GM18502 (cell line): Measurements from ENCODE around the gene NGEF.

Experiments
- ATAC-seq: cut with Tn5 transposase; IDR thresholded peaks from one replicate; pipeline ENCODE4 v1.9.1; 2021; ENCODE audit warnings: mild to moderate bottlenecking; ENCODE audit not compliant: unreplicated experiment, poor library complexity

NGEF gene

DNA sequence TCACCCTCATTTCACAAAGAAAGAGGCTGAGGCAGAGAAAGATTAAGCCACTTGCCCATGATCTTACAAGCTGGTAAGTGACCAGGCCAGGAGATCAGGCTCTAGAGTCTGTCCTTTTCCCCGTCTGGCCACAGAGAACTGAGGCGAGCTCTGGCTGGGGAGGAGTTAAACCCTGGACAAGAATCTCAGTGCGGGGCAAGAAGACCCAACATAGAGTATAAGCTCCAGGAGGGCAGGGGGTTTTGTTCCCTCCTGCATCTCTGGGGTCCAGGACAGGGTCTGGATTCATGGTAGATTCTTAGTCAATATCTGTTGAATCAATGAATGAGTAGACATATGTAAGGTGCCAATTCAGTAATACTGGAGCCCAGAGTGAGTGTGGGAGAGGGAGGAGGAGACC is 34.1 kb upstream of the NGEF start:
- ATAC-seq: no peak

DNA sequence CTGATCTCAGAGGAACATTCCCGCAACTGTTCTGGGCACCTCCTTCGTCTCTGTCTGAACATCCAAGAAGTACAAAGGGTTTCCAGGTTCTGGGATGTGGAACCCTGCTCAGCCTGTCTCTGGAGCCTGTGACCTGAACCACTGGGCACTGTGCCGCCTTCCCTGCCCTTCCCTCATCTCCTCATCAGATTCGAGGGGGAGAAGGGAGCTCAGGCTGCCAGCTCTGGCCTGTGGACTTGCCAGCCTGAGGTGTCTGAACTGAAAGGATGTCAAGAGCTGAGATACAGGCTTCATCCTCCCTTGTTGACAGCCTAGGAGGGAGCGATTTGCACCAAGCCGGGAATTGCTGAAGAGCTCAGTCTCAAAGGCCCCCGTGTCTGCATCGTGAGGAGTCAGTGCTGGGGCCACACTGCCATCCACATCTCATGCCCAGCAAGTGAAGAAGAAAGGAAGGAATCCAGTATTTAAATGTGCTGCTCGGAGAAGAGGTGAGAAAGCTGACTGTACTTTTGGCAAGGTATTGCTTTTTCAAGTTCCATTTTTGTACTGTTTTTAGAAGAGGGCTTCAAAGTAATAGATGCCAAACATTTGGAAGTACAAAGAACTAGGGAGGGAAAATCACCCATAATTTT is 32.0 kb upstream of the NGEF start:
- no peak for ATAC-seq

DNA sequence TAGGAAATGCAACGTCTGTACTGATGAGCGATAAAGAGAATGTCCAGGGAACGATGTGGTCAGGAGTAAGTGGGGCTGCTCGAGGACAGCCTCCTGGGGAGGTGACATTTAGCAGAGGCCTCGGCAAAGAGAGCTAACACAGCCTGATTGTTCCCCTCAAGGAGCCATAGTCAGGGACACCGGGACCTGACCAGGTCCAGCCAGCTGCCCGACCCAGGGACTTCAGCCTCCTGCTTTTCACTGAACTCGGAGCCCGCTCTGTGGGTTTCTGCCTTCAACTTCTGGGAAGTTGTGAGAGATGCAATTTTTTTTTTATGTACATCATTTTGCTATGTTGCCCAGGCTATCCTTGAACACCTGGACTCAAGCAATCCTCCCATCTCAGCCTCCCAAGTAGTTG is 29.5 kb upstream of the NGEF start:
- no peak for ATAC-seq

DNA sequence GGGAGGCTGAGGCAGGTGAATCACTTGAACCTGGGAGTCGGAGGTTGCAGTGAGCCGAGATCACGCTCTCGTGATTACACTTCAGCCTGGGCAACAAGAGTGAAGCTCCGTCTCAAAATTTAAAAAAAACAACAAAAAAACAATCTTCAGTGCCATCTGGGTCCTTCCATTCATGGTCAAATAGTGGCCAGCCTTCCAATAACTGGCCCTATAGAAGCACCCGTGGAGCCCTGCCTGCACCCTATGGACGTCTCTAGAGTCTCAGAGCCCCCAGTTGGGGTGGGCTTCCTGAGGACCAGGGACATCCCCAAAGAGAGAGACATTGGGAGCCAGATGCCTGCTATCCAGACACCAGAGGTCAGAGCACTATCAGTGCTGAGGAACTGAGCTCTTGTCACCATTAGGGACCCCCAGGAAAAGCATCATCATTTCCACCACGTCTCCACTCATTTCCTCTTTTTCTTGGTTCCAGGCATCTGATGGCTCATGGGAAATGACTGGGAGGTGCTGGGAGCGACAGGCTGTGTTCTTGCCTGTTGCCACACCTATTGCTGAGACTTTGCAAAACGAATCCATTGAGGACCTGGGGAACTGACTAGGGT is 28.8 kb upstream of the NGEF start:
- ATAC-seq: no peak

DNA sequence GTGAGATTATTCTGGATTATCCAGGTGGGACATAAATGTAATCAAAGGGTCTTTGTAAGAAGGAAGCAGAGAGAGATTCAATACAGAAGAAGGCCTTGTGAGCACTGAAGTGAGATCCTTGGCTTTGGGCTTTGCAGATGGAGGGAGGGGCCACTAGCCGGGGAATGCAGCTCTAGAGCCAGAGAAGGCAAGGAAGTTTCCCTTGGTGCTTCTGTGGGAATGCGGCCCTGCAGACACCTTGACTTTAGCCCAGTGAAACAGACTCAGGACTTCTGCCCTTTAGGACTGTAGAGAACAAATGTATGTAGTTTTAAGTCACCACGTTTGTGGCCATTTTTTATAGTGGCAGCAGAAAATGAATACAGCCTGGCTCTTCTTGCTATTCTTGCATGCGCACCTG is 27.5 kb upstream of the NGEF start:
- ATAC-seq: no peak

DNA sequence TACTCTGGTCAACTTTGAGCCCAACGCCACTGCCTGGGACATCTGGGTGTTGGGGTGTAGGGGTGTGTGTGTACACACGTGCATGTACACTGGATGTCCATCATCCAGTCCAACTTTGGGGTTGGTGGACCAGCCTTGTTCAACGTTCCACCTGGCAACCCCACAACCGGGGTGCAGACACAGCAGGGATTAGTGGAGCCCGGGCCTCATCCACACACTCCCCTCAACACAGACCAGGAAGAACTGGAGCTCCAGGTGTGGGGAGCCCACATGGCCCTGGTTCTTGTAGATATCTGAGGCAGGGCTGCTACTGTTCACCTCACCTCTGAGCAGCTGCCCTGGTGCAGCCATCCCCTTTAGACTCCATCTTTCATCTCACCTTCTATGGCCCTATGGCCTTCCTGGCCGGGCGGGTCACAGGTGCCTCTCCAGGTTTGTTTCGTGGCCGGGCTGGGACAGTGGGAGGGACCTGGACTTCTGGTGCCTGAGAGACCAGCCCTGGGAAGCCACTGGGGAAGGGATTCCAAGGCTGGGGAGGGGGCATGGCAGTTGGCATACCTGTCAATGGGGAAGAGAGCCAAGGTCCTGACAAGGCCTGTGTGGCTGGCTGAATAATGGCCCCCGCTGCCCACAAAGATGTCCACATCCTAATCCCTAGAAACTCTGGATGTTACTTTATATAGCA is 26.9 kb upstream of the NGEF start:
- ATAC-seq: no peak

DNA sequence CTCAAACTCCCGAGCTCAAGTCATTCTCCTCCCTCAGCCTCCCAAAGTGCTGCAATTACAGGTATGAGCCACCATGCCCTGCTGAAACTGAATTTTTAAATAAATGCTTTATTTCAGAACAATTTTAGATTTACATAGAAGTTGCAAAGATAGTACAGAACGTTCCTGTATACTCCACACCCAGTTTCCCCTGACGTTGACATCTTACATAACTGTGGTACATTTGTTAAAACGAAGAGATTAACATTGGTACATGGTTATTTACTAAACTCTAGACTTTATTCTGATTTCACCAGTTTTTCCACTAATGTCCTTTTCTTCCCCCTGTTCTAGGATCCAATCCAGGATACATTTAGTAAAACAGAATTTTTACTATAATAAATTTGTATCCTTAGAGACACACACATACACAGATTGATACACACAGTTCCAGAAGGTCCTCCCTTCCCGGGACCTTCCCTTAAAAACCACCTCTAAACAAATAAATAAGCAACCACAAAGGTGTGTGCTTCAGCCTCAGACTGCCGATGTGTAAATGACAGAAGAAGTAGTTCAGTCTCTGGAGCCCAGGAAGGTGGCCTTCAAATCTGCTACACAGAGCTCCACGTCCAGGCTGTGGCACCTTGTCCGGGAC is 26.3 kb upstream of the NGEF start:
- no peak for ATAC-seq

DNA sequence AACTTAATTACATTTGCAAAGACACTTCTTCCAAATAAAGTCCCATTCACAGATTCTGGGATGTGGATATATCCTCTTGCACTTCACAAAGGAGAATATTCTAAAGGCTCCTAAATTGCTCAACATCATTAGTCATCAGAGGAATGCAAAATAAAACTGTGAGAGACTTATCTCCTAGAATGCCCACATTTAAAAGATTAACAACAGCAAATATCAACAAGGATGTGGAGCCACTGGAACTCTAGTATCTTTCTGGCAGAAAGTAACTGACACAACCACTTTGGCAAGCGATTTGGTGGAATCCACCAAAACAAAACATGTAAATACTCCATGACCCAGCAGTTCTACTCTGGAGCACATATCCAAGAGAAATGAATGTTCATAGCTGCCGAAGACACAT is 24.0 kb upstream of the NGEF start:
- no peak for ATAC-seq

DNA sequence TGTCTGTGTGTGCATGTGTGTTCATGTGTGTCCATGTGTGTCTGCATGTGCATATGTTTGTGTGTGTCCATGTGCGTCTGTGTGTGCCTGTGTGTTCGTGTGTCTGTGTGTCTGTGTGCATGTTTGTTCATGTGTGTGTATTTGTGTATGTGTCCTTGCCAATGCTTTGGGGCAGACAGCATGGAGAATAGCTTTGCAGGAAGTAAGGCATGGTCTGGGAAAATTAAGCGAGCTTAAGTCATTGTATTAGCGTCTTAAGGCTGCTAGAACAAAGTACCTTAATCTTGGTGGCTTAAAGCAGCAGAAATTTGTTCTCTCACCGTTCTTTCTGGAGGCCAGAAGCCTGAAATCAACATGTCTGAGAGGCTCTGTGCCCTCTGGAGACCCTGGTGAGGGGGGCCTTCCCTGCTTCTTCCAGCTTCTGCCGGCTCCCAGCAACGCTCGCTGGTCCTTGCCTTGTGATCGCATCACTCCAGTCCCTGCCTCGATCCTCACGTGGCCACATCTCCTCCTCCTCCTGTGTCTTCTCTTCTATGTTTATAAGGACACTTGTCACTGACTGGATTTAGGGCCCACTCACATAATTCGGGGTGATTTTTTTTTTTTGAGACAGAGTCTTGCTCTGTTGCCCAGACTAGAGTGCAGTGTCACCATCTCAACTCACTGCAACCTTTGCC is 23.2 kb upstream of the NGEF start:
- no peak for ATAC-seq

DNA sequence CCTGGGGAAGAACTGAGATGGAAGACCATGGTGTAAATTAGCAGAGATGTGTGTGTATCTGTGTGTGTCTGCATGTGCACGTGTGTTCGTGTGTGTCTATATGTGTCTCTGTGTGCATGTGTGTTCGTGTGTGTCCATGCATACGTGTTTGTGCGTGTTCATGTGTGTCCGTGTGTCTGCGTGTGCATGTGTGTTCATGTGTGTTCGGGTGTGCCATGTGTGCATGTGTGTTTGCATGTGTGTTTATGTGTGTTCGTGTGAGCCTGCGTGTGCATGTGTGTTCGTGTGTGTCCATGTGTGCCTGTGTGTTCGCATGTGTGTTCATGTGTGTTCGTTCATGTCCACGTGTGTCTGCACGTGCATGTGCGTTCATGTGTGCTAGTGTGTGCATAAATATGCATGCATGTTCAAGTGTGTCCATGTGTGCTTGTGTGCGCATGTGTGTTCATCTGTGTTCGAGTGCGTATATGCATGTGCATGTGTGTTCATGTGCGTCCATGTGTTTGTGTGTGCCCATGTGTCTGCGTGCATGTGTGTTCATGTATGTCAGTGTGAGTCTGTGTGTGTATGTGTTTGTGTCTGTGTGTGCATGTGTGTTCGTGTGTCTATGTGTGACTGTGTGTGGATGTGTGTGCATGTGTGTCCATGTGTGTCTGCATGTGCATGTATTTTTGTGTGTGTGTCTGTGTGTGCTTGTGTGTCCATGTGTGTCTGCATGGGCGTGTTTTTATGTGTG is 22.5 kb upstream of the NGEF start:
- no peak for ATAC-seq

DNA sequence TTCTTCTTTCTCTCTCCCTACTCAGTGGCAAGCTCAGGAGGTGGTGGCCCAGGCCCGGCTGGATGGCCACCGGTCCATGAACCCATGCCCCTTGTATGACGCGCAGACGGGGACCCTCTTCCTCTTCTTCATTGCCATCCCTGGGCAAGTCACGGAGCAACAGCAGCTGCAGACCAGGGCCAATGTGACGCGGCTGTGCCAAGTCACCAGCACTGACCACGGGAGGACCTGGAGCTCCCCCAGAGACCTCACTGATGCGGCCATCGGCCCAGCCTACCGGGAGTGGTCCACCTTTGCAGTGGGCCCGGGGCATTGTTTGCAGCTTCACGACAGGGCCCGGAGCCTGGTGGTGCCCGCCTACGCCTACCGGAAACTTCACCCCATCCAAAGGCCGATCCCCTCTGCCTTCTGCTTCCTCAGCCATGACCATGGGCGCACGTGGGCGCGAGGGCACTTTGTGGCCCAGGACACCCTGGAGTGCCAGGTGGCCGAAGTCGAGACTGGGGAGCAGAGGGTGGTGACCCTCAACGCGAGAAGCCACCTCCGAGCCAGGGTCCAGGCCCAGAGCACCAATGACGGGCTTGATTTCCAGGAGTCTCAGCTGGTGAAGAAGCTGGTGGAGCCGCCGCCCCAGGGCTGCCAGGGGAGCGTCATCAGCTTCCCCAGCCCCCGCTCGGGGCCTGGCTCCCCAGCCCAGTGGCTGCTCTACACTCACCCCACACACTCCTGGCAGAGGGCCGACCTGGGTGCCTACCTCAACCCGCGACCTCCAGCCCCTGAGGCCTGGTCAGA is 21.2 kb upstream of the NGEF start:
- no peak for ATAC-seq

DNA sequence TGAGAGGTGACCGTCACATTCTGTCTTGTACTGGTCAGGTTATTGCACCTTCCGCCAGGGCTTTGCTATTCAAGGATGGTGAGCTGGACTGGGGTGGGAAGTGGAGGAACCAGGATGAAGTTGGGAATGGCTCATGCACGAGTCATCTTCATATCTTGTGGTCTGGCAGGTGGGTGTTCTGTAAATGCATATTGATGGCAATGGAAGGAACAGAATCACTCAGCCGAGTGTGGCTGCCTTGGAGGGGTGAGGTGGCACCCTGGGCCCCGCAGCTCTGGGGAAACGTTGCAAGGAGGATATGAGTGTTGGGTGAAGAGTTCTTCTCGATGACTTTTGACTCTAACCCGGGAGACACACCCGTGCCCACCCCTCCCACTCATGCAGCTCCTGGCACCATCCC is 20.6 kb upstream of the NGEF start:
- no peak for ATAC-seq

DNA sequence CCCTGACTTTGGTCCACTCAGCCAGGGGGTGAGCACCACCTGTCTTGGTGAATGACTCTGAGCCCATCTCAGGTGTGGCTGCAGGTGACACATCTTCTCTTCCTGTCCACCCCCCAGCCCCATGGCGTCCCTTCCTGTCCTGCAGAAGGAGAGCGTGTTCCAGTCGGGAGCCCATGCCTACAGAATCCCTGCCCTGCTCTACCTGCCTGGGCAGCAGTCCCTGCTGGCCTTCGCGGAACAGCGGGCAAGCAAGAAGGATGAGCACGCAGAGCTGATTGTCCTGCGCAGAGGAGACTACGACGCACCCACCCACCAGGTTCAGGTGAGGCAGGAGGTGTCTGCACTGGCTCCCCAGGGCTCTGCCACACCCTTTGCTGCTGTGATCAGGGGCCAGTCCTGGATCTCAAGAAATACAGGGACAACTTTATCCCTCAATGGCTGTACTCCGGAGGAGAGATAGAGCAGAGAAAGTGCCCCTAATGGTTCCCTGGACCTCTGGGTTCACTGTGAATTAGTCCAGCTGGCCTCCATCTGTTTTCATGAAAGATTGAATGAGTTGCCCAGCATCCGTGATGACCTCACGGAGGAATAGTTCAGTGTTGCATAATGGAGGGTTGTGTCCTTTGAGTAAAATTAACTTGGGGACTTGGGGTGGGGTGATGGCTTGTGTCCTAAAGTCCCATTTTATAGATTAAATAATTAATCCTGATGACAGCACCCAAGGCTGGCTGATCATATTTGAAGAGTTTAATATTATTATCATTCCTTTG is 19.7 kb upstream of the NGEF start, which contains the start of gene NEU2:
NEU2 (plus strand) TSS at position 122 of the 770 bp plus-strand sequence; CDS start at position 122, 0 bp downstream.
- no peak for ATAC-seq

DNA sequence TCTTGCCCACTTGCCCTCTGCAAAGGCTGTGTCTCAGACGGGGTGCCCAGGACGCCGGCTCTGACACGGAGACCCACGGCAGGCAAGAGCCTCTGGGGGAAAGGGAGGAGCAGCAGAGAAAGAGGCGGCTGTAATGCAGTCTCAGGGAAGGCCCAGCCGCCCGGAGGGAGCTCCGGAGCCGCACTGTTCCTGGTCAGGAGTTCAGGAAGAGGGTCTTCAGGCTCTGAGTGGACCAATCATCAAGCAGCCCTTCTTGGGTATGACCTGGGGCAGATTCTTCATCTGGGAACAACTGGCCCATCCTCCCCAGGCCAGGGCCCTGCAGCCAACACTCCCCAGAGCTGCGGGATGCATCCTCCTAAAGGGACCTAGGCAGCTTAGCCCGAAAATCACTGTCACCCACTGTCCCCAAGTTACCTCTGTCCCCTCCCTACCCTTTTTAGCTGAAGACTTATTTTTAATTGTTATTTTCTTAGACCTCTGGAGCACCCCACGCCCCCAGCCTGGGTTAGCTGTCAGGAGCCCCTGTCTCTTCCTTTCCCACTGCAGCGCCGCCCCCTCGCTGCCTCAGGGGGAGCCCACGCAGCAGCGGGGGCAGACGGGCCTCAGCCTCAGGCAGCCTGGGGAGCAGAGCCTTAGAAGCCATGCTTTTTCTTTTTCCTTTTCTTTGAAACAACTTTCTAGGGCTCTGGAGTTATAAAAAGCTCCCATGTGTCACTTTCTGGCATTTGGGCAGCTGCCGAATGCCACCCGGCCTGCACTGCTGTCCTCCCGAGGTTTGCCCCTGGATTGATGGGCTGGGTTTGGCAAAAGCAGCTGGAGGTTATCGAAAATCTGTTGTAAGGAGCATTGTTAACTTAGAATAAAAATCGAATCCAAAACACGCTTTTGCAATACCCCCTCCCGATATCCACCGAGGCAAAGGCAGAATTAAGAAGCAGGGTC is 18.8 kb upstream of the NGEF start:
- no peak for ATAC-seq

DNA sequence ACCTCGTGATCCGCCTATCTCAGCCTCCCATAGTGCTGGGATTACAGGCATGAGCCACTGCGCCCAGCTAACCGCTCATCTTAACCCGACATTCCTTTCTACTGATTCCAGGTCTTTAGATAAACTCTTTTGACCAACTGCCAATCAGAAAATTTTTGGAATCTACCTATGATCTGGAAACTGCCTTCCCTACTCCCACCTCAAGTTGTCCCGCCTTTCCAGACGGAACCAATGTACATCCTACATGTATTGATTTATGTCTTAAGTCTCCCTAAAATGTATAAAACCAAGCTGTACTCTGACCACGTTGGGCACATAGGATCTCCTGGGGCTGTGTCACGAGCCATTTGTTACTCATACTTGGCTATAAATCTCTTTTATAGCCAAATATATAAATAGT is 16.3 kb upstream of the NGEF start:
- no peak for ATAC-seq

DNA sequence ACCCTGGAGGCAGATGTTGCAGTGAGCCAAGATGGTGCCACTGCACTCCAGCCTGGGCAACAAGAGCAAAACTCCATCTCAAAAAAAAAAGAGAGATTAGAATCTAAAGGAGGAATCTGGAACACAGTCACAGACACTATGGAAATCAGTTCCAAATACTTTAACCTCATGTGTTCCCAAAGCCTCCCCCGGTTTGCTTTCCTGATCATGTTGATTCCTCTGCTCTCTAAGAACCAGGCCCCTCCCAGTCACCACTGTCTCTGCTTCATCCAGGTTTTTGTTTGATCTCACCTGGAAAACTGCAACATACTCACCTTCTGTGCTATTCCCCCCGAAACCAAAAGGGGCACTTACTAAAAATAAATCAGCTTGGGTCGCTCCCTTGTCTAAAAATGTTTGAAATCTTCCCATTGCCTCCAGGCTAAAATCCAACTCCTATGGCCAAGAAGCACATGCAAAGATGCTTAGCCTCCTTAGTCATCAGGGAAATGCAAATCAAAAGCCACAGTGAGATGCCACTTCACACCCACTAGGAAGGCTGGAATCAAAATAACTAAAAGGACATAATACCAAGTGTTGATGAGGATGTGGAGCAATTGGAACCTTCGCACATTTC is 13.2 kb upstream of the NGEF start:
- no peak for ATAC-seq

DNA sequence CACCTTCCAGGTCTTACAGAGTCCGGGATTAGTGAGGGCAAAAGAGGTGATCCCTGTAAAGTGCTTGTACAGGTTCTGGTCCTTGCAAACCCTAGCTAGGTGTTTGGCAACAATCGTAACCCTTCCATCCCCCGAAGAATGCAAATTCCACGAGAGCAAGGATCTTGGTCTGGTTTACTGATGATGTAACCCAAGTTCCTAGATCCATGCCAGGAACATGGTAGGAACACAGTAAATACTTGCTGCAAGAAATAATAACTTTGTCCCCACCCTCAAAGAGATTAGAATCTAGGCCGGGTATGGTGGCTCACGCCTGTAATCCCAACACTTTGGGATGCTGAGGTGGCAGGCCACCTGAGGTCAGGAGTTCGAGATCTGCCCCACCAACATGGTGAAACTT is 12.7 kb upstream of the NGEF start:
- no peak for ATAC-seq
